DMS 273 (cell line): Measurements from ENCODE around the gene PITPNC1.
A peak's percentile ranks its signal among the peaks of the same experiment; 100 is the strongest.
"Not testable (repeated sequence)": the region's sequence is repeated elsewhere in the genome, so short reads cannot be mapped to it uniquely, and the experiment has no call there.

Experiments
- DNase-seq: peaks from one replicate; lab custom pipeline; 2025; ENCODE audit not compliant: unreplicated experiment; lab: John Stamatoyannopoulos, UW

Gene PITPNC1

GRCh38 chr17:67570797-67571196 is 193.7 kb downstream of the PITPNC1 start:
- DNase-seq, result no peak

GRCh38 chr17:67571478-67571877 is 194.4 kb downstream of the PITPNC1 start:
- no peak for DNase-seq

DNA sequence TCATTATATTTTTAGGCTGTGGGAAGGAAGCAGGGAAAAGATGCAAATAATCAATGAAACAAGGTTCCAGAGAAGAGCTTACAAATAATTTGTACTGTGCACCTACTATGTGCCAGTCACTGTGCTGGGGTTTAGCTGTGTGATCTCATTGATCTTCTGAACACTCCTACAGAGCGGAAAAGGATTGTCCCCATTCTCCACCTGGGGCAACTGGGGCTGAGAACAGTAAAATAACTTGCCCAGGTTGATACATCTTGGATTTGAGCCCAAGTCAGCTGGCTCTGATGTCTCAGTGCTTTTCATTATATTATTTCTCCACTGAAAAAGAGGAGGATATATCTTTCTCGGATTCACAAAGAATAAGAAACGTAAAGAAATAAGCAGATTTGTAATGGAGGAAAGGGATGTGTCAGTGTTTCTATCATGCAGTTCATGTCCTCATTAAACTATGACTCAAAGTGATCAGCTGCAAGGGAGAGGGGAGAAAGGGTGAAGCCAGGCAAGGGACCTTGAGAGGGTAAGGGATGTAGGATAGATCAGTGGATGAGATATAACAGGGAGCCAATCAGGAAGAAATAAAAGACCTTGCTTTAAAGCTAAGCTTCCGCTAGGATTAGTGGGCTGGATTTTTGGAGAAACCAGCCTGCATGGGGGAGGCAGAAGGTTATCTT is 197.0 kb downstream of the PITPNC1 start:
- no peak for DNase-seq

DNA sequence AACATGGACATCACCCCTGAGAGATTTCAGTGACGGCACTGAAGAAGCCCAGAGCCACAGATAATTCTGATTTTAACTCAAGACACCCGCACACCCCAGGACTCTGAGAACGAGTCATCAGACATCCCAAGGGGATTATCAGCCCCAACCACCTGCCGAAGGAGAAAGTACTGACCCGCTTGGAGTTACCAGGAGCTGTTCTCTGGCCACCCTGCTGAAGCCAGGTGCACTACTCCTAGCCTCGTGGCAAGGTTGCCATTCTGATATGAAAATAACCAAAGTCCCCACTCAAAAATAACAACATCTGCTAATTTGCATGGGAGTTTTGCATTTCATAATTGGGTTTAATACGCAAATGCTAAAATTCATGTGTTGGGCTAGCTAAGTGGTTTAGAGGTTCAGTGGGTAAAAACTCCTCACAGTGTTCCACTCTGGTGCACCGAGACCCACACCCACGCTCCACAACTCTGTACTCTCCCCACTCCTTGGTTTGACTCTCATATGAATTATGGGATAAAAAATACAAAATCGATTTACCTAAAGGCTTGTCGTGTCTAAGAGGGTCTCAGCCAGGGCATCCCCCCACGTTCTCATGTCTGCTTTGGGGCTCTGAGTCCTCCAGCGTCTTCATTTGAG is 197.7 kb downstream of the PITPNC1 start:
- peak; percentile 10 for DNase-seq

DNA sequence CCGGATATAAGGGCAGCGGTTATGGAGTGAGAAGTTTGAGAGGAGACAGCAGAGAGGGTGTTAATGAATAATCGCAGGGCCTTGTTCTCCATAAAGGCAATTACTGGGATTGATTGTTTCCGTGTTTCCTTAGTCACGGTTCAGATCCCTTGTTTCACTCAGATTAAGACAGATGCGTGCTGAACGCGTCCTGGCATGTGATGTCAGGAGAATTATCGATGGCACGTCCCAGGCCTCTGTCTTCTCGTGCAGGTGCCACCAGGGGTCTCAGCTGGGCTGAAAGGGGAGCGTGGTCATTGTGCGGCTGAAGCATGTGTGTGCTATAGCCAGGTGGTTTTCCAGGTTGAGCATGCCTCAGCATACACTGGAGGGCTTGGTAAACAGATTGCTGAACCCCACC is 198.2 kb downstream of the PITPNC1 start:
- peak; percentile 54 for DNase-seq

DNA sequence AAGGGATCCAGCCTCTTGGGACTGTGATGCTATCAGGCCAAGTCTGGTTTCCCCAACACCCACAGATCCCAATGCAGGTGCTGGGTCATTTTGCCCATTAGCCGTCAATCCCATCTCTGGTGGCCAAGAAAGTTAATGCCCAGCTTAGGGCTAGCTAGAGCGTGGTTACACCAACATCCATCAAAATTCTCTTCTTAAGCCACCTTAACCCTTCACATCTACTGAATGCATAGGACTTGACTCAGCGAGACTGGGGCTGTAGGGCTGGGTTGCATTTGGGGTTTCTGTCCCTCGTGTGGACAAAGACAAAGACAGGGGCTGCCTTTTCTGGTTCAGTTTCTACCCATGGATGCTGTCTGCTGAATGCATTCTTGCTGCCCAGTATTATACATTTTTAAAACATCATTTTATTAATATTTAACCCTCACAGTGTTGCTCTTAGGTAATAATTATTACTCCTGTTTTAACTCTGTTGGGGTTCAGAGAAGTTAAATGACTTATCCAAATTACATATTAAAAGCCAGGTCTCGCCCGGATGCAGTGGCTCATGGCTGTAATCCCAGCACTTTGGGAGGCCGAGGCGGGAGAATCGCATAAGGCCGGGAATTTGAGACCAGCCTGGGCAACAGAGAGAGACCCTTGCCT is 199.5 kb downstream of the PITPNC1 start:
- DNase-seq, result no peak

GRCh38 chr17:67577429-67578141 is 200.5 kb downstream of the PITPNC1 start:
- DNase-seq, result no peak

DNA sequence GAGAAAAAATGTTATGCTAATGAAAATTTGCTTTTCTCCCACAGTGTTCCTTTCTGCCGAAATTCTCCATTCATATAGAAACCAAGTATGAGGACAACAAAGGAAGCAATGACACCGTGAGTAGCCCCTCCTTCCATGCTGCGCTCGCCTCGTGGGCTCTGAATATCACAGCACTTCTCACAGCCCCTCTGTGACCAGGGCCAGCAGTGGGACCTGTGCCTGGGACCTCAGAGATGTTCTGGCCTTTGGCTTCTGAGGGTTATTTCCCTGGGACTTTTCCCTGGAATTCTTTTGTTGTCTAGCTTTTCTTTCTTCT is 201.0 kb downstream of the PITPNC1 start:
- no peak for DNase-seq

GRCh38 chr17:67578679-67579405 is 201.8 kb downstream of the PITPNC1 start:
- not testable (repeated sequence) for DNase-seq

DNA sequence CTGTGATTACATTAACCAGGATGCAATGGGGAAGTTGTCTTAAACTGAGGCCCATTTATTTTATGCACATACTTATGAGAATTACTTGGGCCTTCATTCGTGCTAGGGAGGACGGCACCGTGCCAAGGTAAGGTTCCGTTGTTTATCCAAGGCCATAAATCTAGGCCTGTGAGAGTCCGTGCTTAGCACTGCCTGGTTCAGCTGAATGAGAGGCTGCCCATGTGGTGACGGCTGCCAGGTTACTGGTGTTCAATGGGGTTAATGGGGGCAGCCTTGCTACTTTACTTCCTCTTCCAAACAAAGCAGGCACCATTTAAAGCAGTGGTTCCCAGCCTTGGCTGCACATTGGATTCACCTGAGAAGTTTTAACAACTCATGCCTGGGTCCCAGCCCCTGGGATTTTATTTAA is 205.6 kb downstream of the PITPNC1 start:
- no peak for DNase-seq

DNA sequence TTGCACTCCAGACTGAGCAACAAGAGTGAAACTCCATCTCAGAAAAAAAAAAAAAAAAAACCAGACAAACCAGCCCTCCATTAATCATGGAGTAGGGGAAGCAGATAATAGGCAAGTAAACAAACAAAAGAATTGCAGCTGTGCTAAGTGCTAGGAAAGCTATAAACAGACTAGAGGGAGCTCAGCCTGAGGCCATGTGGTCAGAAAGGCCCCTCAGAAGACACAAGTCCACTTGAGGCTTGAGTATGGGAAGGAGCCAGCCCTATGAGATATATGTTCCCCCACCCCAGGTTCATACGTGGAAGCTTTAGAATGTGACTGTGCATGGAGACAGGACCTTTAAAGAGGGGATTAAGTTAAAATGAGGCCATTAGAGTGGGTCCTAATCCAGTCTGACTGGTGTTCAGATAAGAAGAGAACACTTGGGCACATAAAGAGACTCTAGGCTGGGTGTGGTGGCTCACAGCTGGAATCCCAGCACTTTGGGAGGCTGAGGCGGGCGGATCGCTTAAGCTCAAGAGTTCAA is 208.1 kb downstream of the PITPNC1 start:
- DNase-seq, result no peak

DNA sequence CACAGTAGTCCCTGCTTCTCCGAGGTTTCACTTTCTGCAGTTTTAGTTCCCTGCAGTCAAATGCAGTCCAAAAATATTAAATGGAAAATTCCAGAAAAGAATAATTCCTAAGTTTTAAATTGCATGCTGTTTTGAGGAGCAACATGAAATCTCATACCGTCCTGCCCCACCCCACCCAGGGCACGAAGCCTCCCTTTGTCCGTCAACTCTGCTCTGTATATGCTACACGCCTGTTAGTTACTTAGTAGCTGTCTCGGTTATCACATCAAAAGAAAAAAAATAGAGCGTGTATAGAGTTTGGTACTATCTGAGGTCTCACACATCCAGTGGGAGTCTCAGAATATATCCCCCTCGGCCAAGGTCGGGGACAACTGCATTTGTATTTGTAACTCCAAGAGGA is 211.2 kb downstream of the PITPNC1 start:
- no peak for DNase-seq

DNA sequence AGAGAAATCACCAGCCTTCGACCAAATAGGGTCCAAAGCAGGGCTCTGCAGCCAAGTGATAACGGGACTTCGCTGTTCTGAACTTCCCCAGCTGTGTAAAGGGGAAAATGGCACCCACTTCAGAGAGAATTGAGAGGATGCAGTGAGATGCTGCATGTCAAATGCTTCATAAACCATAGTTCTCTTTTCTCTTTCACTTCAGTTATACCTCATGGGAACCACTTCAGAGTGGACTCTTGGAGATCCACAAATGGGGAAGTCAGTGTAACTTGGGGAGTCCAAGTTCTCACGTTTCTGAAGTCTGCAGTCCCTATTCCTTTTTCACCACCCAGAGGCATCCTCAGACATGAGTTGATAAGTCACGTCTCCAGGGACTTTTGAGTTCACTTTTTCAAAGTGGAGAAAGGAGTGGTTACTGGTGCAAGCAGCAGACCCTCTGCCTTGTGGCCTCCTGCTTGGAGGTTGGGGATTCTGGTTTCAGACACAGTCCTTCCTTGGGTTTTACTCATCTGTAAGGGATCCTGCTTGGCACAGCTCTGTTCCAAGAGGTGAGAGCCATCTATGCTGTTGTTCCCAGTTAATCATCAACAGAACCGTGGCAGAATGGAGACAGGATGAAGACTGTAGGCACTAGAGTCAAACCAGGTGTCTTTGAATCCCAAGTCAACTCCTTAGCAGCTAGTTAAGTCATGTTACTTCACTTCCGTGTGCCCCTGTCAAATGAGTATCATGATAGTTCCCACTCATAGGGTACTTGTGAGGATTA is 217.2 kb downstream of the PITPNC1 start:
- DNase-seq, result no peak

DNA sequence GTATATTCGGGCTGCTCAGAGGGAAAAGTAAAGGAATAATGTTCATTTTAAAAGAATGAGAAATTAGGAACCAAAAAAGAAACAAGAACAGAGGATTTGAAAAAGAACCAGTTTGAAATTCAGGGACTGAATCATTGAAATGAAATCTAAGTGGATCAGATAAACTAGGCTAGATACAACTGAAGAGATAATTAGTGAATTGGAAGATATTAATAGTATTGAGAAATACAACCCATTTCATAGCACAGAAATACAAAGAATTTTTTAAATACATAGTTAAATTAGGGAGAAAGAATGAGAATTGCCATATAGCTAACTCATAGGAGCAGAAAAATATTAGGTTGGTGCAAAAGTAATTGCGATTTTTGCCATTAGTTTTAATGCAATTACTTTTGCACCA is 223.3 kb downstream of the PITPNC1 start:
- no peak for DNase-seq

GRCh38 chr17:67601897-67602296 is 224.8 kb downstream of the PITPNC1 start:
- DNase-seq, result no peak

DNA sequence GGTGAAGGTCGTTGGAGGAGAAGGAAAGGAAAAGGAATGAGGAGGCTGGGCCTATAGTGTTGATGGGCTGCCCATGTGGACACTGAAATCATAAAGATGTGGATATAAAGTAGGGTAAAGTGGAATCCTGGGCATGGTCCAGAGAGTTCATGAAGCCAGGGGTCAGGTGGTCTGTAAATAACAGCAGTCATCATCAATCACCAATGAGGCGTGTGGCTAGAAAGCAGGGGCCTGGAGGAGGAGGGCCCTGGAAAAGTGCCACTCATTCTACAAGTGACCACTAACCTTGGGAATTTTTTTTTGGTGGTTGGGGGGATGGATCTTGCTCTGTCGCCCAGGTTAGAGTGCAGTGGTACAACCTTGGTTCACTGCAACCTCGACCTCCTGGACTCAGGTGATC is 225.4 kb downstream of the PITPNC1 start:
- DNase-seq, result no peak

DNA sequence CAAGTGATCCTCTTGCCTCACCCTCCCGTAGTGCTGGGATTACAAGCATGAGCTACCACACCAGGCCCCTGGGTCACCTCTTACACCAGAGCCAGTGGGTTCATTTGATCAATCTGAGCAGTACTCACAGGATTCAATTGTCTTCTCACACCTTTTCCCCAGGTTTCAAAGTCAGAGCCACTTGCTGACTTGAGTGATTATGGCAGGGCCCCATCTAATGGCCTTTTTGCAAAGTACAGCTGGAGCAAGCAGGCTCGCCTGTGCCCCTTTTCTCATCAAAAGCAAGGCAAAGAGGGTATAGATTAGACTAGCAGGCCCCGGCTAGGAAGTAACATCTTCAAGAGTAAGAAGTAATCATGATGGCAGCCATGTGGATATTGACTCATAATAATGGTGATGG is 225.9 kb downstream of the PITPNC1 start:
- peak; percentile 74 for DNase-seq

- no peak for DNase-seq
Measured at GRCh38 chr17:67605256-67605912, 228.3 kb downstream of the PITPNC1 start.

DNA sequence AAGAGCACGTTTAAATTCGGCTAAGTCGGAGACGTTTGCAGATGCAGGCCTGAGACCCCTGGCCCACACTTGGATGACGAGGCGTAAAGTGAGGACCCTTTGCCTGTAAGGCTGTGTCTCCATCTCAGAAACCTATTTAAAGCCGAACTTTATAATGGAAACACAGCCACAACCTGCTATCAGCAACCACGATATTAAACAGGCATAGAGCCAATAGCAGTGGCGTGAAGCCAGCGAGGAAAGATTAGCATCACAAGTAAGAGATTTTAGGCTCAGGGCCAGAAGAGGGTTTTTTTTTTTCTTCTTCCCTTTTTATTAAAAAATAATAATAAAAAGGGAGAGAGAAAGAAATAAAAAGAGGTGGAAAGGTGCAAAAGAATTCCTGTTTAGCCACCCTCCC is 229.4 kb downstream of the PITPNC1 start:
- DNase-seq, result peak; percentile 87
